H1 (cell line): ENCODE measurements around the gene MOB1B. TPM values are rescaled to one million over a fixed set of nuclear protein-coding genes. Genes with fewer than 3 reads are reported as not detected.

Source experiments
- CTCF ChIA-PET: fragments of 300-600 bp; sonication (Branson Sonifier 250); formaldehyde crosslinking; loops from one replicate; lab custom pipeline; 2021; ENCODE audit not compliant: partially characterized antibody; lab: Charles Lee
- POLR2A ChIA-PET: fragments of 300-600 bp; sonication (Branson Sonifier 250); formaldehyde crosslinking; loops from one replicate; lab custom pipeline; 2021; ENCODE audit warnings: inconsistent platforms; ENCODE audit not compliant: partially characterized antibody; lab: Charles Lee
- DNase-seq, 2 experiments: peaks; one replicate each; pipeline versions ENCODE4 v3.0.0 to v3.0.0-alpha.2; 2010 to 2022; ENCODE audit warnings: low spot score in 2 of 2, low read depth in 1 of 2, mixed read lengths in 1 of 2
- FAIRE-seq: peaks from 2 replicates; lab custom pipeline; 2011; peaks lifted over from hg19 to GRCh38; lab: Jason Lieb, UNC
- H2AFZ ChIP-seq: 2 replicates; pipeline ENCODE4 v1.8.1; 2012; ENCODE audit warnings: low read length, inconsistent platforms
- H2AK5ac ChIP-seq: 2 replicates; pipeline ENCODE4 v1.6.1; 2013; ENCODE audit warnings: low read depth, low read length
- H2BK120ac ChIP-seq: replicated peaks from 2 replicates; pipeline ENCODE3; 2013; ENCODE audit warnings: low read depth, low read length, inconsistent platforms
- H2BK12ac ChIP-seq: 2 replicates; pipeline ENCODE4 v1.6.1; 2013; ENCODE audit warnings: low read depth, low read length
- H2BK15ac ChIP-seq: 2 replicates; pipeline ENCODE4 v1.6.1; 2013; ENCODE audit warnings: low read length
- H2BK20ac ChIP-seq: 2 replicates; pipeline ENCODE4 v1.6.1; 2013; ENCODE audit warnings: low read length
- H2BK5ac ChIP-seq: 2 replicates; pipeline ENCODE4 v1.6.1; 2013; ENCODE audit warnings: low read depth, low read length
- H3K14ac ChIP-seq: 2 replicates; pipeline ENCODE4 v1.6.1; 2013; ENCODE audit warnings: inconsistent platforms; ENCODE audit not compliant: insufficient read length
- H3K18ac ChIP-seq: 2 replicates; pipeline ENCODE4 v1.6.1; 2013; ENCODE audit warnings: low read length; ENCODE audit errors: extremely low read depth
- H3K23ac ChIP-seq: 2 replicates; pipeline ENCODE4 v1.6.1; 2013; ENCODE audit warnings: inconsistent platforms; ENCODE audit not compliant: insufficient read length
- H3K23me2 ChIP-seq: 2 replicates; pipeline ENCODE4 v1.6.1; 2013; ENCODE audit warnings: low read depth, low read length
- H3K27ac ChIP-seq: 2 replicates; pipeline ENCODE4 v1.6.1; 2011; ENCODE audit warnings: low read depth, low read length, inconsistent platforms
- H3K27me3 ChIP-seq, 4 experiments: replicated peaks in 1 of 4; 1 replicate in 1 of 4; 2 replicates in 3 of 4; pipeline versions ENCODE4 v1.6.1 to v1.8.1; 2011 to 2013; ENCODE audit warnings: low read length in 3 of 4, mild to moderate bottlenecking in 3 of 4, inconsistent platforms in 2 of 4, mixed read lengths in 2 of 4, moderate library complexity in 1 of 4; ENCODE audit not compliant: control insufficient read depth in 3 of 4, insufficient read depth in 3 of 4; ENCODE audit errors: extremely low read depth in 1 of 4
- H3K36me3 ChIP-seq, 4 experiments: 2 replicates each; pipeline versions ENCODE4 v1.6.1 to v1.8.1; 2011 to 2013; ENCODE audit warnings: mild to moderate bottlenecking in 4 of 4, low read length in 3 of 4, moderate library complexity in 2 of 4, control low read depth in 1 of 4, inconsistent platforms in 1 of 4; ENCODE audit not compliant: insufficient read depth in 4 of 4, control insufficient read depth in 2 of 4
- H3K4ac ChIP-seq: replicated peaks from 2 replicates; pipeline ENCODE3; 2013; ENCODE audit warnings: low read length, low read depth, mixed read lengths, inconsistent platforms; ENCODE audit not compliant: insufficient read length
- H3K4me1 ChIP-seq, 4 experiments: replicated peaks in 1 of 4; 1 replicate in 1 of 4; 2 replicates in 3 of 4; pipeline versions ENCODE4 v1.6.1 to v1.8.1; 2011 to 2013; ENCODE audit warnings: low read length in 3 of 4, inconsistent platforms in 2 of 4, mixed read lengths in 1 of 4; ENCODE audit not compliant: insufficient read depth in 4 of 4, control insufficient read depth in 3 of 4
- H3K4me2 ChIP-seq, 2 experiments: 2 replicates each; pipeline versions ENCODE4 v1.6.1 to v1.8.1; 2011 to 2013; ENCODE audit warnings: low read depth in 2 of 2, low read length in 2 of 2, control low read depth in 1 of 2, inconsistent platforms in 1 of 2, mild to moderate bottlenecking in 1 of 2; ENCODE audit not compliant: insufficient read depth in 1 of 2
- H3K4me3 ChIP-seq, 4 experiments: fragments of 200-600, 300-600 bp in 1 of 4; sonication (generic), shearing (Covaris generic), sonication (Bioruptor Twin) in 1 of 4; 2 replicates each; pipeline versions ENCODE4 v1.5.1 to v1.8.1; 2011 to 2016; ENCODE audit warnings: low read length in 4 of 4, low read depth in 3 of 4, control low read depth in 2 of 4, inconsistent platforms in 2 of 4, mild to moderate bottlenecking in 2 of 4, mixed read lengths in 1 of 4, moderate library complexity in 1 of 4; ENCODE audit not compliant: insufficient read depth in 2 of 4; ENCODE audit errors: extremely low read depth in 1 of 4
- H3K56ac ChIP-seq: replicated peaks from 2 replicates; pipeline ENCODE3; 2013; ENCODE audit warnings: low read depth, mild to moderate bottlenecking, mixed read lengths, low read length, inconsistent platforms; ENCODE audit not compliant: insufficient read length
- H3K79me1 ChIP-seq: 2 replicates; pipeline ENCODE4 v1.6.1; 2013; ENCODE audit warnings: low read depth, low read length, control low read depth
- H3K79me2 ChIP-seq, 2 experiments: 2 replicates each; pipeline versions ENCODE4 v1.6.1 to v1.8.1; 2012 to 2013; ENCODE audit warnings: low read length in 2 of 2, mild to moderate bottlenecking in 2 of 2, inconsistent platforms in 1 of 2; ENCODE audit not compliant: insufficient read depth in 2 of 2, control insufficient read depth in 1 of 2
- H3K9ac ChIP-seq, 4 experiments: replicated peaks in 1 of 4; 1 replicate in 1 of 4; 2 replicates in 3 of 4; pipeline versions ENCODE4 v1.6.1 to v1.8.1; 2011 to 2013; ENCODE audit warnings: low read depth in 3 of 4, low read length in 3 of 4, control low read depth in 2 of 4, mild to moderate bottlenecking in 2 of 4, moderate library complexity in 2 of 4, inconsistent platforms in 1 of 4; ENCODE audit errors: extremely low read depth in 1 of 4
- H3K9me3 ChIP-seq, 2 experiments: 2 replicates each; pipeline versions ENCODE4 v1.6.1 to v1.8.1; 2012 to 2013; ENCODE audit warnings: mild to moderate bottlenecking in 2 of 2, moderate library complexity in 2 of 2, control low read depth in 1 of 2, inconsistent platforms in 1 of 2, low read depth in 1 of 2, low read length in 1 of 2, mixed read lengths in 1 of 2; ENCODE audit not compliant: insufficient read depth in 2 of 2
- H4K20me1 ChIP-seq, 2 experiments: replicated peaks in 1 of 2; 2 replicates each; pipeline versions ENCODE3 to v1.8.1; 2011 to 2013; ENCODE audit warnings: inconsistent platforms in 2 of 2, low read length in 2 of 2, mild to moderate bottlenecking in 1 of 2; ENCODE audit not compliant: insufficient read depth in 2 of 2, control insufficient read depth in 1 of 2
- H4K5ac ChIP-seq: 2 replicates; pipeline ENCODE4 v1.6.1; 2013; ENCODE audit warnings: low read length, low read depth, mixed read lengths, inconsistent platforms; ENCODE audit not compliant: insufficient read length
- H4K8ac ChIP-seq: 2 replicates; pipeline ENCODE4 v1.8.0; 2013; ENCODE audit warnings: mild to moderate bottlenecking, moderate library complexity, low read length, inconsistent platforms; ENCODE audit not compliant: insufficient read depth; ENCODE audit errors: extremely low read depth
- H4K91ac ChIP-seq: replicated peaks from 2 replicates; pipeline ENCODE3; 2013; ENCODE audit warnings: low read length, mixed read lengths, inconsistent platforms; ENCODE audit not compliant: insufficient read length
- CEBPB ChIP-seq: IDR thresholded peaks from 2 replicates; pipeline ENCODE4 v1.6.1; 2012; ENCODE audit warnings: low read depth, low read length
- GABPA ChIP-seq: IDR thresholded peaks from 2 replicates; pipeline ENCODE4 v1.6.1; 2011; ENCODE audit warnings: mild to moderate bottlenecking, low read length, moderate library complexity, borderline replicate concordance; ENCODE audit not compliant: insufficient read depth
- HDAC2 ChIP-seq, 2 experiments: fragments of 300-600 bp in 1 of 2; sonication (generic) in 1 of 2; IDR thresholded peaks; 2 replicates each; pipeline ENCODE4 v1.6.1; 2011 to 2012; ENCODE audit warnings: low read depth in 2 of 2, low read length in 2 of 2, mild to moderate bottlenecking in 2 of 2, moderate library complexity in 2 of 2, borderline replicate concordance in 1 of 2, inconsistent platforms in 1 of 2
- SIRT6 ChIP-seq: IDR thresholded peaks from one replicate; pipeline ENCODE4 v1.7.1; 2012; ENCODE audit warnings: low read length, inconsistent platforms
- SP1 ChIP-seq: IDR thresholded peaks from 2 replicates; pipeline ENCODE4 v1.6.1; 2011; ENCODE audit warnings: low read depth, low read length
- polyA plus RNA-seq, 7 experiments: library from polyadenylated mRNA; depleted of rRNA in 3 of 7; stranded (reverse) in 5 of 7; unstranded in 2 of 7; fragments of >200 nt in 5 of 7; fragments of 200-250 nt in 2 of 7; gene quantifications; 1 replicate in 5 of 7; 2 replicates in 1 of 7; 4 replicates in 1 of 7; pipeline versions ENCODE4 v1.2.1 to v1.2.3, GENCODE V29; 2011 to 2013; ENCODE audit warnings: missing spikeins in 2 of 7, mixed read lengths in 2 of 7
- total RNA-seq: library from RNA; stranded (reverse); fragmentation: NEBNext Ultra II Directional; extraction: Animal tissue kit (Norgen Biotek cat#: 25700); gene quantifications from 2 replicates; pipeline ENCODE4 v1.2.1, GENCODE V29; 2021

Gene MOB1B
- total and polyA plus RNA-seq, 2 of the 8 experiments (the other 6 are each of a cell fraction or from before 2014, with no cell fraction given) = 3.8 to 33.5 TPM

DNA sequence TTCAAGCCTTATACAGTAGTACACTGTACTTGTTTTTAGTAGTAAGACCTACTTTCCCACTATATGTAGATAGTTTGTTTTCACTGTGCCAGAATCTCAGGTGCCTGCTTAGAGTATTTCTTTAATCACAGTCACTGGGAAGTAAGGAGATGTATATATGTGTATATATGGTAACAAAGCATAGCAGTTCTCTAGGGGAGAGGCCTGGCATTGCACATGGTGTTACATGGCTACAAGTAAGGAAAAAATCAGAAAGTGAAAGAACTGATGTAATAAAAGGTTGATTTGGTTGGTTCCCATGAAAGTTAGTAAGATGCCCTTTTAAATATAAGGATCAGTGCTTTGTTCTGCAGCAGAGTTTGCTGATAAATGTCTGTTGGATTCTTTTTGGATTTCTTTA, 81.9 kb downstream of the MOB1B start:
- Histone ChIP-seq H4K91ac (no peak overlapping the region), H4K20me1 (peaks cover 1 to 2% of the 10 kb centered on the region in 2 experiments), H2BK12ac (no peak overlapping the region), H2BK120ac (no peak overlapping the region), H3K79me1 (no peaks in the 10 kb centered on the region), H3K4me1 (no peaks in the 10 kb centered on the region), H3K4me2 (no peak overlapping the region), H3K14ac (no peak overlapping the region), H3K27ac (no peak overlapping the region), H3K56ac (no peak overlapping the region), H3K9ac (no peak overlapping the region), H3K36me3 (no peaks in the 10 kb centered on the region; a peak in 1 of 8 replicates), H3K23ac (no peak overlapping the region), H3K23me2 (no peaks in the 10 kb centered on the region)
- CTCF ChIA-PET = interaction anchor here (1.5 kb wide), 1 partner anchor 27 kb away, joined by 3 read pairs; no protein-coding TSS in a partner anchor
- FAIRE-seq (no peak), DNase-seq (no peak)
- TF ChIP-seq HDAC2 (IDR thresholded peaks at IDR 0.05; ENCODE audit: borderline replicate concordance in 1 of 2, low read depth in 2 of 2, low read length in 2 of 2) = no peak
- TF ChIP-seq SIRT6 = no peak
- no peak for TF ChIP-seq CEBPB
- TF ChIP-seq GABPA = no peak
- TF ChIP-seq SP1 = no peak
- TF ChIP-seq, all 59 proteins: peak for 0
- H4K5ac ChIP-seq = no peak overlapping the region
- no peaks in the 10 kb centered on the region for H3K9me3 ChIP-seq
- H2AFZ ChIP-seq = no peak overlapping the region
- H2BK5ac ChIP-seq = no peak overlapping the region
- POLR2A ChIA-PET = no interaction called here
- H2BK15ac ChIP-seq = no peak overlapping the region
- H3K27me3 ChIP-seq = no peaks in the 10 kb centered on the region
- no peaks in the 10 kb centered on the region for H3K79me2 ChIP-seq
- no peak overlapping the region for H2BK20ac ChIP-seq
- no peak overlapping the region for H2AK5ac ChIP-seq
- no peak overlapping the region for H3K4ac ChIP-seq
- H4K8ac ChIP-seq = no peak overlapping the region
- no peak overlapping the region for H3K4me3 ChIP-seq
- H3K18ac ChIP-seq = no peak overlapping the region
